ENCODE measurements around the gene ENO4. TPM values are rescaled to one million over a fixed set of nuclear protein-coding genes. Genes with fewer than 3 reads are reported as not detected.

ENO4 gene
- total RNA-seq, 1 experiment from 2014 or later: 0.42 TPM

DNA sequence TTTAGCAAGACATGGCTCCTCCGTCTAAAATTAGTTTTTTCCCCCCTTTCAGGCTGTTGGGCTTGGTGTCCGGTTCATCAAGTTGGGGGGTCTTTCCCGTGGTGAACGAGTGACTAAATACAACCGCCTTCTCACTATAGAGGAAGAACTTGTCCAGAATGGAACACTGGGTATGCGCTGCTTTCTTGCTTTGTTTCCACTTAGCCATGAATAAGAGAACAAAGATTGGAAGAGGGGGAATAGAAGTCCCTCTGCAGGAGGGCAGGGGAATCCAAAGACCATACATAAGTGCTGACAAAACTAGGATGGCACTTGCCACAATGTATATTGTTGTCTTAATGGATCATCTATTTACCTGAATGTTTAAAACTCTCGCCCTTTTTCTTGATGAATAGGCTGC is 30.5 kb downstream of the ENO4 start (continued):
- TF ChIP-seq ZNF396 (CRISPR knock-in tag; IDR thresholded peaks at IDR 0.05; ENCODE audit: borderline replicate concordance): no peak
- TF ChIP-seq ERG (CRISPR knock-in tag; IDR thresholded peaks at IDR 0.05): no peak
- TF ChIP-seq ZBTB21 (CRISPR knock-in tag; IDR thresholded peaks at IDR 0.05; ENCODE audit: borderline replicate concordance): no peak
- TF ChIP-seq MYBL2 (CRISPR knock-in tag; IDR thresholded peaks at IDR 0.05): no peak
- no peak for TF ChIP-seq HMGA2 (CRISPR knock-in tag; IDR thresholded peaks at IDR 0.05)
- TF ChIP-seq FOXK1 (CRISPR knock-in tag; IDR thresholded peaks at IDR 0.05): no peak
- TF ChIP-seq, protein P1, sequence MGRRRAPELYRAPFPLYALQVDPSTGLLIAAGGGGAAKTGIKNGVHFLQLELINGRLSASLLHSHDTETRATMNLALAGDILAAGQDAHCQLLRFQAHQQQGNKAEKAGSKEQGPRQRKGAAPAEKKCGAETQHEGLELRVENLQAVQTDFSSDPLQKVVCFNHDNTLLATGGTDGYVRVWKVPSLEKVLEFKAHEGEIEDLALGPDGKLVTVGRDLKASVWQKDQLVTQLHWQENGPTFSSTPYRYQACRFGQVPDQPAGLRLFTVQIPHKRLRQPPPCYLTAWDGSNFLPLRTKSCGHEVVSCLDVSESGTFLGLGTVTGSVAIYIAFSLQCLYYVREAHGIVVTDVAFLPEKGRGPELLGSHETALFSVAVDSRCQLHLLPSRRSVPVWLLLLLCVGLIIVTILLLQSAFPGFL (CRISPR knock-in tag; IDR thresholded peaks at IDR 0.05; ENCODE audit: borderline replicate concordance): no peak

DNA sequence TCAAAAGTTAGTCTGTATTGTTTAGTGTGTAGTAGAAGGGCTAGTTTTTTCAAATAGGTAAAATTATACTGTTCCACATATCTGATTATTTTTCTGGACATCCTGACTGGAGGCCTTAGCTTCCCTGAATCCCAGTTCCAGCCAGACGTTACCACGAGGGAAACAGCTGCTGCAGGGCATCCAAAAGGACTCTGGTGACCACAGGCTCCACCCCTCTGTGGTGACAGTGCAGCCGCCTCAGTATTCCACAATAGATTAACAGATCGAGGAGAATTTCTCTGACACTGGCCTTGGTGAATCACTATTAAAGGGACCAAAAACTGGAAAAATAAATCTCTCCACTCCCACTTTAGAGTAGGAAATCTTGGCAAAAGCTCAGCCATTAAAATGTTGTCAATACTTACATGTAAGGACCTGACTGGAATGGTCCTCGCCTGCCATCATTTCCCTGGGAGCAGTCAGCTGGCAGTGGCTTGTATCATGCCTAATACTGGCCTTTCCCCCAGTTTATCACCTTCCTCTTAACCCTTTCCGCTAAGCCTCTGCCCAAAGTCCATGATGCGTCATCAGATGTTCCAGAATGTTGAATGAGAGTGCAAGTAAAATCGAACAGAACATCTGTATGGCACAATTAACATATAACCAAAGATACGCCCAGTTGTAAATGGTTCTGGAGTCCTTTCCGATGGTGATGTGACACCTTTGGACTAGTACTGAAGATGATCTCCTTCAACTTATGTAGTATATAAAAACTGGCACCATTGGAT is 31.6 kb downstream of the ENO4 start:
- ChIA-PET POLR2A (no interaction called here), CTCF (interaction anchor here (1.3 kb wide), 1 partner anchor 72 kb away, joined by 3 read pairs; no protein-coding TSS in a partner anchor)
- DNase-seq (ENCODE audit: low spot score) (no peak), ATAC-seq (peak; percentile 49)
- Mint-ChIP-seq H3K9me3 (no peaks in the 10 kb centered on the region), H3K4me3 (no peak overlapping the region), H3K4me1 (peaks cover 19% of the 10 kb centered on the region), H3K27ac (no peak overlapping the region), H3K36me3 (no peaks in the 10 kb centered on the region), H3K27me3 (ENCODE audit: low read depth) (no peaks in the 10 kb centered on the region)
- no peak for TF ChIP-seq ESRRA (CRISPR knock-in tag; IDR thresholded peaks at IDR 0.05; ENCODE audit: borderline replicate concordance)
- no peak for TF ChIP-seq IRF1 (CRISPR knock-in tag; IDR thresholded peaks at IDR 0.05)
- TF ChIP-seq ZNF416 (CRISPR knock-in tag; IDR thresholded peaks at IDR 0.05): no peak
- TF ChIP-seq CREB1 (CRISPR knock-in tag; IDR thresholded peaks at IDR 0.05): no peak
- no peak for TF ChIP-seq SMAD4 (CRISPR knock-in tag; IDR thresholded peaks at IDR 0.05)
- no peak for TF ChIP-seq ZNF425 (CRISPR knock-in tag; conservative IDR thresholded peaks at IDR 0.05)
- TF ChIP-seq NFATC4 (CRISPR knock-in tag; IDR thresholded peaks at IDR 0.05): no peak
- TF ChIP-seq TEAD4 (CRISPR knock-in tag; IDR thresholded peaks at IDR 0.05): no peak
- TF ChIP-seq E2F1 (CRISPR knock-in tag; IDR thresholded peaks at IDR 0.05): no peak
- TF ChIP-seq, protein P2, sequence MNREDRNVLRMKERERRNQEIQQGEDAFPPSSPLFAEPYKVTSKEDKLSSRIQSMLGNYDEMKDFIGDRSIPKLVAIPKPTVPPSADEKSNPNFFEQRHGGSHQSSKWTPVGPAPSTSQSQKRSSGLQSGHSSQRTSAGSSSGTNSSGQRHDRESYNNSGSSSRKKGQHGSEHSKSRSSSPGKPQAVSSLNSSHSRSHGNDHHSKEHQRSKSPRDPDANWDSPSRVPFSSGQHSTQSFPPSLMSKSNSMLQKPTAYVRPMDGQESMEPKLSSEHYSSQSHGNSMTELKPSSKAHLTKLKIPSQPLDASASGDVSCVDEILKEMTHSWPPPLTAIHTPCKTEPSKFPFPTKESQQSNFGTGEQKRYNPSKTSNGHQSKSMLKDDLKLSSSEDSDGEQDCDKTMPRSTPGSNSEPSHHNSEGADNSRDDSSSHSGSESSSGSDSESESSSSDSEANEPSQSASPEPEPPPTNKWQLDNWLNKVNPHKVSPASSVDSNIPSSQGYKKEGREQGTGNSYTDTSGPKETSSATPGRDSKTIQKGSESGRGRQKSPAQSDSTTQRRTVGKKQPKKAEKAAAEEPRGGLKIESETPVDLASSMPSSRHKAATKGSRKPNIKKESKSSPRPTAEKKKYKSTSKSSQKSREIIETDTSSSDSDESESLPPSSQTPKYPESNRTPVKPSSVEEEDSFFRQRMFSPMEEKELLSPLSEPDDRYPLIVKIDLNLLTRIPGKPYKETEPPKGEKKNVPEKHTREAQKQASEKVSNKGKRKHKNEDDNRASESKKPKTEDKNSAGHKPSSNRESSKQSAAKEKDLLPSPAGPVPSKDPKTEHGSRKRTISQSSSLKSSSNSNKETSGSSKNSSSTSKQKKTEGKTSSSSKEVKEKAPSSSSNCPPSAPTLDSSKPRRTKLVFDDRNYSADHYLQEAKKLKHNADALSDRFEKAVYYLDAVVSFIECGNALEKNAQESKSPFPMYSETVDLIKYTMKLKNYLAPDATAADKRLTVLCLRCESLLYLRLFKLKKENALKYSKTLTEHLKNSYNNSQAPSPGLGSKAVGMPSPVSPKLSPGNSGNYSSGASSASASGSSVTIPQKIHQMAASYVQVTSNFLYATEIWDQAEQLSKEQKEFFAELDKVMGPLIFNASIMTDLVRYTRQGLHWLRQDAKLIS (CRISPR knock-in tag; IDR thresholded peaks at IDR 0.05; ENCODE audit: borderline replicate concordance): no peak
- TF ChIP-seq, protein P3, sequence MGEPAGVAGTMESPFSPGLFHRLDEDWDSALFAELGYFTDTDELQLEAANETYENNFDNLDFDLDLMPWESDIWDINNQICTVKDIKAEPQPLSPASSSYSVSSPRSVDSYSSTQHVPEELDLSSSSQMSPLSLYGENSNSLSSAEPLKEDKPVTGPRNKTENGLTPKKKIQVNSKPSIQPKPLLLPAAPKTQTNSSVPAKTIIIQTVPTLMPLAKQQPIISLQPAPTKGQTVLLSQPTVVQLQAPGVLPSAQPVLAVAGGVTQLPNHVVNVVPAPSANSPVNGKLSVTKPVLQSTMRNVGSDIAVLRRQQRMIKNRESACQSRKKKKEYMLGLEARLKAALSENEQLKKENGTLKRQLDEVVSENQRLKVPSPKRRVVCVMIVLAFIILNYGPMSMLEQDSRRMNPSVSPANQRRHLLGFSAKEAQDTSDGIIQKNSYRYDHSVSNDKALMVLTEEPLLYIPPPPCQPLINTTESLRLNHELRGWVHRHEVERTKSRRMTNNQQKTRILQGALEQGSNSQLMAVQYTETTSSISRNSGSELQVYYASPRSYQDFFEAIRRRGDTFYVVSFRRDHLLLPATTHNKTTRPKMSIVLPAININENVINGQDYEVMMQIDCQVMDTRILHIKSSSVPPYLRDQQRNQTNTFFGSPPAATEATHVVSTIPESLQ (CRISPR knock-in tag; IDR thresholded peaks at IDR 0.05): no peak
- no peak for TF ChIP-seq CDX4 (CRISPR knock-in tag; IDR thresholded peaks at IDR 0.05; ENCODE audit: borderline replicate concordance)
- no peak for TF ChIP-seq OVOL2 (CRISPR knock-in tag; IDR thresholded peaks at IDR 0.05; ENCODE audit: borderline replicate concordance)
- TF ChIP-seq, protein P1 (CRISPR knock-in tag; IDR thresholded peaks at IDR 0.05; ENCODE audit: borderline replicate concordance): no peak
- TF ChIP-seq GTF2I (CRISPR knock-in tag; conservative IDR thresholded peaks at IDR 0.05): no peak
- no peak for TF ChIP-seq FOXK1 (CRISPR knock-in tag; IDR thresholded peaks at IDR 0.05)

All from WTC11 (cell line).